Erythroblast (primary cell): ENCODE data around the gene NPAS2.

Source experiments
- GATA1 ChIP-seq: IDR thresholded peaks from 2 replicates; pipeline ENCODE4 v1.6.1; 2011; ENCODE audit warnings: low read depth, mild to moderate bottlenecking, control low read depth, low read length, moderate library complexity
- POLR2A ChIP-seq: IDR thresholded peaks from 2 replicates; pipeline ENCODE4 v1.6.1; 2011; ENCODE audit warnings: mild to moderate bottlenecking, low read length

DNA sequence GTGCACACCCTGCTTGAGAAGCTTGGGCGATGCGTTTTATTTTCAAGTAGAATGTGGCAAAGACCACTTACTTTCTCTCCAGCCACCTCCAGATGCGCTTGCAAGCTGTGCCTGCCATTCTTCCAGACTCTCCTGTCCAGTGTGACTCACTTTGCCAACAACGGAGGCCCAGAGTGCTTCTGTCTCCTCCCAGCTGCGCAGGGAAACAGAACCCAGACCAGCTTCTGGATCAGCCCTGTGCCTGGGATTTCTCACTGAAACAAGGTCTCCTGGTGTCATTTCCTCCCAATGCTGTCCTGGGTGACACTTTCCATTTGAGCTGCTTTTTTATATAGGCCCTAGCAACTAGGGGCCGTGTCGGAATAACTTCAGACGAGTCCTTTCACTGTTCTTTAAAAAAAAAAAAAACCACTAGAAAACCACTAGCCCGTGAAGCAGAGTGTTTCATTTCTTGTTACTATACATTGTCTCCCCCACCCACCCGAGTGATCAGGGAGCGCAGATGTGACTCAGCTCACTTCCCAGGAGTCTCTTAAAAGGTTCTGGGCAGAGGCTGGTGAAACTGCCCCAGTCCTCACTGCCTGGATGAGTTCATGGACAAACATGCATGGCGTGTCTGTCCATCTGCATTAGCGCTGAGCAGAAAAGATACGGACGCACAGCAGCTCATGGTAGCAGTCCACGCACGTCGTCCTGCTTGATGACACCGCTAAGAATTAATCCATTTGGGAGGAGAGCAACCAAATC, 156.9 kb downstream of the NPAS2 start:
- TF ChIP-seq POLR2A, result no peak
- TF ChIP-seq GATA1, result no peak
